Astrocyte (in vitro differentiated cells and primary cell): ENCODE data around the gene TMEM204. TPM values are rescaled to one million over a fixed set of nuclear protein-coding genes. Genes with fewer than 3 reads are reported as not detected.

Experiments used
- DNase-seq: peaks from one replicate; pipeline ENCODE4 v3.0.0-alpha.2; 2010; ENCODE audit warnings: low read depth
- FAIRE-seq: peaks from 2 replicates; lab custom pipeline; 2011; peaks lifted over from hg19 to GRCh38; lab: Jason Lieb, UNC
- H2AFZ ChIP-seq: 2 replicates; pipeline ENCODE4 v1.6.0; 2012; ENCODE audit warnings: low read depth, low read length, inconsistent platforms
- H3K27ac ChIP-seq: 2 replicates; pipeline ENCODE4 v1.5.1; 2011; ENCODE audit warnings: low read depth, low read length, inconsistent platforms
- H3K27me3 ChIP-seq: 2 replicates; pipeline ENCODE4 v1.6.0; 2011; ENCODE audit warnings: low read length, inconsistent platforms; ENCODE audit not compliant: insufficient read depth
- H3K36me3 ChIP-seq: 2 replicates; pipeline ENCODE4 v1.5.1; 2011; ENCODE audit warnings: low read length, inconsistent platforms; ENCODE audit not compliant: insufficient read depth
- H3K4me1 ChIP-seq: 2 replicates; pipeline ENCODE4 v1.5.1; 2011; ENCODE audit warnings: low read length, inconsistent platforms; ENCODE audit not compliant: insufficient read depth
- H3K4me2 ChIP-seq: 2 replicates; pipeline ENCODE4 v1.6.0; 2012; ENCODE audit warnings: low read length, inconsistent platforms
- H3K4me3 ChIP-seq: 2 replicates; pipeline ENCODE4 v1.5.1; 2011; ENCODE audit warnings: low read depth, mild to moderate bottlenecking, low read length, inconsistent platforms; ENCODE audit not compliant: insufficient read depth
- H3K79me2 ChIP-seq: 2 replicates; pipeline ENCODE4 v1.6.0; 2012; ENCODE audit warnings: mild to moderate bottlenecking, low read length, inconsistent platforms; ENCODE audit not compliant: insufficient read depth
- H3K9ac ChIP-seq: 2 replicates; pipeline ENCODE4 v1.6.0; 2012; ENCODE audit warnings: mild to moderate bottlenecking, low read length, inconsistent platforms
- H3K9me3 ChIP-seq: 2 replicates; pipeline ENCODE4 v1.5.1; 2012; ENCODE audit warnings: low read depth, mild to moderate bottlenecking, low read length, inconsistent platforms; ENCODE audit not compliant: insufficient read depth
- H4K20me1 ChIP-seq: 2 replicates; pipeline ENCODE4 v1.6.0; 2012; ENCODE audit warnings: low read length, inconsistent platforms; ENCODE audit not compliant: insufficient read depth
- H3K27ac Mint-ChIP-seq: one replicate; pipeline ENCODE4 v1.8.0; 2021; ENCODE audit warnings: mild to moderate bottlenecking, mixed read lengths; ENCODE audit not compliant: unreplicated experiment
- H3K27me3 Mint-ChIP-seq: one replicate; pipeline ENCODE4 v1.8.0; 2021; ENCODE audit warnings: low read depth, mixed read lengths; ENCODE audit not compliant: unreplicated experiment
- H3K36me3 Mint-ChIP-seq: one replicate; pipeline ENCODE4 v1.8.0; 2021; ENCODE audit warnings: low read depth, mixed read lengths; ENCODE audit not compliant: unreplicated experiment
- H3K4me1 Mint-ChIP-seq: one replicate; pipeline ENCODE4 v1.8.0; 2021; ENCODE audit warnings: low read depth, mixed read lengths; ENCODE audit not compliant: unreplicated experiment
- H3K4me3 Mint-ChIP-seq: one replicate; pipeline ENCODE4 v1.8.0; 2021; ENCODE audit warnings: mild to moderate bottlenecking, moderate library complexity, mixed read lengths; ENCODE audit not compliant: unreplicated experiment
- H3K9me3 Mint-ChIP-seq: one replicate; pipeline ENCODE4 v1.8.0; 2021; ENCODE audit warnings: mild to moderate bottlenecking, mixed read lengths; ENCODE audit not compliant: unreplicated experiment
- EZH2 ChIP-seq: IDR thresholded peaks from 2 replicates; pipeline ENCODE4 v1.6.1; 2012; ENCODE audit warnings: mild to moderate bottlenecking, low read length, inconsistent platforms; ENCODE audit not compliant: insufficient read depth
- total RNA-seq: library from RNA; stranded (reverse); gene quantifications from 2 replicates; pipeline ENCODE4 v1.2.1, GENCODE V29; 2021
- TF ChIP-seq, protein P1 (sequence below): IDR thresholded peaks from 2 replicates; pipeline ENCODE4 v1.5.1; 2011; ENCODE audit warnings: low read depth, mild to moderate bottlenecking, inconsistent platforms, low read length, moderate library complexity; ENCODE audit not compliant: insufficient read depth

Gene TMEM204
- total RNA-seq, 1 donor from 2014 or later = not detected

DNA sequence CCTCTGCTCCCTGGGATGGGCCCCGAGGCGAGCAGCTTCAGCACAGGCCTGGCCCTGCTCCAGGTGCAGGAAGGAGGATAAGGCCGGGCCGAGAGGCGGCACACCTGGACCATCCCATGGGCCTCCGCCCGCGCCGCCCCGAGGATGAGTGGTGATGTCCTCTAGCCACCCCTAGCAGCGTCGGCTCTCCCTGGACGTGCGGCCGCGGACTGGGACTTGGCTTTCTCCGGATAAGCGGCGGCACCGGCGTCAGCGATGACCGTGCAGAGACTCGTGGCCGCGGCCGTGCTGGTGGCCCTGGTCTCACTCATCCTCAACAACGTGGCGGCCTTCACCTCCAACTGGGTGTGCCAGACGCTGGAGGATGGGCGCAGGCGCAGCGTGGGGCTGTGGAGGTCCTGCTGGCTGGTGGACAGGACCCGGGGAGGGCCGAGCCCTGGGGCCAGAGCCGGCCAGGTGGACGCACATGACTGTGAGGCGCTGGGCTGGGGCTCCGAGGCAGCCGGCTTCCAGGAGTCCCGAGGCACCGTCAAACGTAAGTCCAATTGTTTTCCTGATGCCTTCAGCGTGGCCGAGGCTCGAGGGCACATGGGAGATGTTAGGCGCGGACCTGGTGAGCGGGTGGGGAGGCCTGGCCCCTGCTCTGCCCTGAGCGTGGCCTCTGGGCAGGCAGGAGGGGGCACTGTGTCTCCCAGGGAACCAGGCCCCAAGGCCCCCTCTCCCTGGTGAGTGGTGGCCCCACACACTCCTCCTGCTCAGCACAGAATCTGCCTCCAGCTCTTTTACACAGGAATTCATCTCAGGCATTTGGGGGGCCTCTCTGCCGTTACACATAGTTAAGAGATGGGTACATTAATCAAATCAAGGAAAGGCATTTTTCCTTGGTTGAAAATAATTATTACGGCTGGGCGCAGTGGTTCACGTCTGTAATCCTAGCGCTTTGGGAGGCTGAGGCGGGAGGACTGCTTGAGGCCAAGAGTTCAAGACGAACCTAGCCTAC, 855 bp downstream of the TMEM204 start:
- Mint-ChIP-seq H3K4me3 (no peak overlapping the region), H3K27me3 (no peaks in the 10 kb centered on the region), H3K4me1 (no peaks in the 10 kb centered on the region), H3K9me3 (no peaks in the 10 kb centered on the region), H3K27ac (no peak overlapping the region), H3K36me3 (peaks cover 8% of the 10 kb centered on the region)
- Histone ChIP-seq H3K27ac (no peak overlapping the region), H3K79me2 (peaks cover 20% of the 10 kb centered on the region), H4K20me1 (peaks cover 11% of the 10 kb centered on the region), H3K27me3 (no peaks in the 10 kb centered on the region), H3K9ac (peak overlapping the region; percentile 50), H2AFZ (no peak overlapping the region), H3K9me3 (no peaks in the 10 kb centered on the region), H3K4me1 (peaks cover 4% of the 10 kb centered on the region), H3K4me3 (peak overlapping the region; percentile 39), H3K36me3 (no peaks in the 10 kb centered on the region), H3K4me2 (peak overlapping the region; percentile 64)
- FAIRE-seq (no peak), DNase-seq (no peak)
- TF ChIP-seq EZH2 = no peak
- TF ChIP-seq, protein P1, sequence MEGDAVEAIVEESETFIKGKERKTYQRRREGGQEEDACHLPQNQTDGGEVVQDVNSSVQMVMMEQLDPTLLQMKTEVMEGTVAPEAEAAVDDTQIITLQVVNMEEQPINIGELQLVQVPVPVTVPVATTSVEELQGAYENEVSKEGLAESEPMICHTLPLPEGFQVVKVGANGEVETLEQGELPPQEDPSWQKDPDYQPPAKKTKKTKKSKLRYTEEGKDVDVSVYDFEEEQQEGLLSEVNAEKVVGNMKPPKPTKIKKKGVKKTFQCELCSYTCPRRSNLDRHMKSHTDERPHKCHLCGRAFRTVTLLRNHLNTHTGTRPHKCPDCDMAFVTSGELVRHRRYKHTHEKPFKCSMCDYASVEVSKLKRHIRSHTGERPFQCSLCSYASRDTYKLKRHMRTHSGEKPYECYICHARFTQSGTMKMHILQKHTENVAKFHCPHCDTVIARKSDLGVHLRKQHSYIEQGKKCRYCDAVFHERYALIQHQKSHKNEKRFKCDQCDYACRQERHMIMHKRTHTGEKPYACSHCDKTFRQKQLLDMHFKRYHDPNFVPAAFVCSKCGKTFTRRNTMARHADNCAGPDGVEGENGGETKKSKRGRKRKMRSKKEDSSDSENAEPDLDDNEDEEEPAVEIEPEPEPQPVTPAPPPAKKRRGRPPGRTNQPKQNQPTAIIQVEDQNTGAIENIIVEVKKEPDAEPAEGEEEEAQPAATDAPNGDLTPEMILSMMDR = no peak

GRCh38 chr16:1535391-1536291, 2.2 kb downstream of the TMEM204 start:
- Mint-ChIP-seq H3K27ac (no peak overlapping the region), H3K9me3 (no peaks in the 10 kb centered on the region), H3K4me1 (no peaks in the 10 kb centered on the region), H3K4me3 (no peak overlapping the region), H3K27me3 (peaks cover 2% of the 10 kb centered on the region), H3K36me3 (peaks cover 4% of the 10 kb centered on the region)
- peak overlapping the region; percentile 39 for H3K4me3 ChIP-seq
- no peak overlapping the region for H3K9ac ChIP-seq
- H3K4me1 ChIP-seq = peaks cover 4% of the 10 kb centered on the region
- no peaks in the 10 kb centered on the region for H3K36me3 ChIP-seq
- H3K9me3 ChIP-seq = no peaks in the 10 kb centered on the region
- H2AFZ ChIP-seq = no peak overlapping the region
- FAIRE-seq (no peak), DNase-seq (no peak)
- no peak for TF ChIP-seq EZH2
- TF ChIP-seq, protein P1 = no peak
- H3K27me3 ChIP-seq = no peaks in the 10 kb centered on the region
- H3K4me2 ChIP-seq = peak overlapping the region; percentile 64
- H4K20me1 ChIP-seq = peaks cover 11% of the 10 kb centered on the region
- H3K27ac ChIP-seq = no peak overlapping the region
- peaks cover 20% of the 10 kb centered on the region for H3K79me2 ChIP-seq
